Epidermal melanocyte (primary cell): ENCODE measurements around the gene KDM4B.

ENCODE experiments used
- DNase-seq: peaks from one replicate; pipeline ENCODE4 v3.0.0; 2011; ENCODE audit warnings: low spot score; ENCODE audit not compliant: insufficient read length

The KDM4B gene

DNA sequence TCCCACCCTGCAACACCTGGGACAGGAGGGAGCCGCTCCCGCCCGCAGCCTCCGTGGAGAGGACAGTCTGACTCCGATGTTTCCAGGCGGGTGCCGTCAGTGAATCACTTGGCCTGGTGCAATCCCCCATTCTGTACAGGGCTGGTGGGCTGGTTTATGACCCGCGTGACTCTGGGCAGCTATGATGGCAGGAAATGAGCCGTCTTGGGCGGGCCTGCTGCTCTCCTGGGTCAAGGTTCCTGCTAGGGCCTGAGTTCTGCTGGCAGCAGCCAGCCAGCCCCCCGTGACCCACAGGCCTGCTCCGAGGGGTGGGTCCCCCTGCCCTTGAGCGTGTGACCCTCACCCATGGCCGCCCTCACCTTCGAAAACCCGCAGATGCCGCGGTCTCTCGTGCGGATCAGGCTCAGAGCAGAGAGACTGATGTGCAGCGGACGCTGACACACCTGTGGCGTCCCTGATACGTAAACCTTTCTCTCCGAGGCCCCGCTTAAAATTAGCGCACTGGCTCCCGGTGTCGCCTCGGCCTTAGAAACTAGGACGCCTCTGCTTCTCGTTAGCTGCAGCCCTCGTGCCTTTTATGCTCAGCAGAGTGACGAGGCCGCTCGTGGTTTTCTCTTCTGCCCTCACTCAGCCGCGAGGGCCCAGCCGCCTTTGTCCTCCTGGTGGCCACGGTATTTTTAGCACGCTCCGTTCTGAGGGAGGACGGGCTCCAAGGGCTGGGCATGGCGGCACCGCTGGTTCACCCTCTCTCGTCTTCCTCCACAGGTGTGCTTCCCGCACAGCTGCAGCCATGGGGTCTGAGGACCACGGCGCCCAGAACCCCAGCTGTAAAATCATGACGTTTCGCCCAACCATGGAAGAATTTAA, 63.4 kb downstream of the KDM4B start:
- no peak for DNase-seq

DNA sequence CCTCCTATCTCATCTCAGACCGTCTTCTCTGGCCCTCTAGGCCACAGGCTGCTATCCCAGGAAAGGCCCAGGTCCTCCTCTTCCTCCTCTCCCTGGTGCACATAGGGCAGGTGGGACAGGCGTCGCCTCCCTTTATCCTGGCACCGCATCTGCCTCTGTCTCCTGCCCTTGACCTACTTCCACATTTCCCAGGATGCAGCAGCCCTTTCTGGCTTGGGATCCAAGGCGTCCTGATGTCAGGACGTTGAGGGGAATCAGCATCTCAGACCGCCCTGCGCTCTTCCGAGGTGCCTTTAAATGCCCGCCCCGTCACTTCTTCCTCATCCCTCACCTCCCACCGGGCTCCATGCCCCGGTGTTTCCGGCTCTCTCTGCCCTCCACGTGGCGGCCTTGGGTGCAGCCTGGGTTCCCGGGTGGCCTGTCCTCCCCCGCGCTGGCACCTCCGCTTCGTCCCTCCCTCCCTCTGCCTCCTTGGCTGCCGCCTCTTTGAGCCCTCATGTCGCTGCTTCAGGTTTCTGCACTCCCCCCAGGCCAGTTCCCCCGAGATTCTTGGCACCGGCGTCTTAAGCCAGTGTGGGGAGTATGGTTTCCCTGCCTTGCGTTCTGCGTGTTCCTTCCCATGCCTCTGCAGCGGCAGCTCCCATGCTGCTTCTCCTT, 66.3 kb downstream of the KDM4B start:
- DNase-seq, result no peak

DNA sequence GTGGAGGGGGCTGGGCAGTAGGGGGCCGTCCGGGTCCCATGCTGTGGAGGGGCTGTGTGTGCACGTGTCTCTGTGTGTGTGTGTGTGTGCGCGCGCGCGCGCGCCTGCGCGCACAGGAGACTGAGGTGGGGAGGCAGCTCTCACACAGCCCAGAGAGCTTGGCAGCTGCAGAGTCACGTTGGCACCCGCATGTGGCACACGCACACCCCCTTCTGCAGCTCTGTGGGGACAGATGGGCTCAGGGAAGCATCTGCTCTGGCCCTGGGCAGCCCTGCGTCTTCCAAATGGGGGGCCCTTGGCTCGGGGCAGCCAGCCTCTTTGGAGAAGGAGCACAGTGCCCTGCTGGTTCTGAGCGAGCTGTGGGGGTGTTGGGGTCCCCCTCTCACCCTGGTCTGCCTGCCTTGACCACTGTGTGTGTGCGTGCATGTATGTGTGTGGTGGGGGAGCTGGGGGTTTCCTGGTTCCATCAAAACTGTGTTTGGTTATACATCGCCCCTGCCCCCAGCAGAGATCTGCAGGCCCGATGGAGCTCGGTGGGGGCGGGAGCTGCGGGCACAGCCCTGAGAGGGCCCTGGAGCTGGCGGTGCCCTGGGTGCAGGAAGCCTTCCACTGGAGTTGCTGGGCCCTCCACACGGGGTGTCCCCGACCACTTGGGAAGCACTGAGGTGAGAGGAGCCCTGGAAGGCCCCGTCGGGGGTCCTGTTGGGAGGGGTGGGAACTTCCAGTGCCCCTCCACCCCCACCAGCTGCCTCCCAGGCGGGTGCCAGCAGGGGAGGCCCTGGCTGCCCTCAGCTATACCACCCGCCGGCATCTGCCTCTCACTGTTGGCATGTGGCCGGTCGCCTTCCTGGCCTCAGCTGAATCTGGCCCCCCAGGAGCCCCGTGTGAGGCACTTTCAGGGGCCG, 67.1 kb downstream of the KDM4B start:
- no peak for DNase-seq

DNA sequence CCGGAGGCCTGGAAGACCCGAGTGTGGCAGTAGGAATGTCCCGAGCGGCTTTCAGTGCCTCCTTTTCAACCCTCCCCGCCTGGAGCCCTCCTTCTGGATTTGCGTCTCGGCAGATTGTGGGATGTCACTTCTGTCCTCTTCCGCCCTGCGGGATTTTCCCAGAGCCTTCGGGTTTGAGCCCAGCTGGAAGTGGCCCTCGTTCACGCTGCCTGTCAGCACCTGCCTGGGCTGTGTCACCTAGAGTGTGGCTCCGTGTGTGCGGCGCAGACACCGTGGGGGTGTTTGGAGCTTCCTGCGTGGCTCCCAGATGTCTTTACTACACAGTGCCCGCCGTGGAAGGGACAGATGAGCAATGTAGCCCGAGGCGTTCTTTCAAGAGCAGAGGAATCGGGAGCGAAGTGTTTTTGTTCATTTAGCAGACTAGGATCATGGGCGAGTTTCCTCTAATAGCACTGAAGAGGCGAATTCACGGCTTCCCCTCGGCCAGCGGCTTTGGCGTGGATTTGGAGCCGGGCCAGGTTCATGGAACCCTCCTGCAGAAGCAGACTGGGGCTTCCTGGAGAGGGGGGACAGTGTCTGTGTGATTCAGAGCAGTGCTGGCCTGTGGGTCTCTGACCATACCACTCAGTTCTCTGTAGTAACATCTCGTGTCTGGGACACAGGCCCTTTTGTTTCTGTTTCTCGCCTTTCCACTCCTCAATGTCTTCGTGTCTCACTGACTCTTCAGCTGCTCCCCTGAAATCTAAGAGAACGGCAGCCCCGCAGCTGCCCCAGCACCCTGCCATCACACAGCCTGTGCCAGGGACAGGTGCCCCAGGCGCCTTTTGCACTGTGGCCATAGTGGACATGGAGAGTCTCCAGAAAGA, 68.0 kb downstream of the KDM4B start:
- peak; percentile 81 for DNase-seq

DNA sequence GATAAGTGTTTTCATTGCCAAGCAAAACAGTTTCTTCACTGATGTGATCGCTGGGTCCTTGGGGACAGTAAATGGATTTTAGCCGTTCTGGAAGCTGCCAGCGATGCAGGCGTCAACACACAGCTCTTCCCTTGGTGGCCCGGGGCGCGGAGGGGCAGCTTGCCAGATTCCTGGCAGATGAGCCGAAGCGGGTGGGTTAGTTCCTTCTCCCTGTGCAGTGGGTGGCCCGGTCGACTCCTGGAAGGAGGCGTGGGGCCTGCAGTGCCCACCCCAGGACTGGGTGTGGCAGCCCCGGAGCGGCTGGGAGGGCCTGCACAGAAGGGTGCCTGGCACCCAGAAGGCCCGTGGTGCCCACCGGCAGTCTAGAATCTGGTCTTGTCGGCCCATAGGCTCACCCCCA, 69.0 kb downstream of the KDM4B start:
- DNase-seq, result no peak

DNA sequence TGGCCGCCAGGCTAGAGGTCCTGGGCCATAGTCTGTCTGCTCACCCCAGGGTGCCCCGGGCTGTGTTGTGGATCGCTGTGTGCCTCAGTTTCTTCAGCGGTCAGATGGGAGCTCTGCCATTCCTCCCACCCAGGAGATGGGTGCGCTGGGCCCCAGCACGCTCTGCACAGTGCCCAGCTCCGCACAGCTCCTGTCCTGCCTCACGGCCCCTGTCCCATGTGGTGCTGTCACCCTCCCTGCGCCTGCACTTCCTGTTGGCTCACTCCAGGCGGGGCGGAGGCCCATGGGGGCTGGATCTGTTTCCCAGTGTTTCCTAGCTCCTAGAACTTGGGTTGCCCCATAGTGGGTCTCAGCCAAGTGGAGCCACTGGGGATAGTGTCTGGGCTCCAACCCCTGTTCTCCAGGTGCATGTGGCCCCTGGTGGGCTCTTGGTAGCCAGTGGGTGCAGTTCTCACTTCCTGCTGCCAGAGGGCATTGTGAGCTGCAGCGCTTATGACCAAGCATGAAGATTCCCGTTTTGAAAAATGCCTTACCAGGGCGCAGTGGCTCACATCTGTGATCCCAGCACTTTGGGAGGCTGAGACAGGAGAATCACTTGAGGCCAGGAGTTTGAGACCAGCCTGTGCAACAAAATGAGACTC, 69.8 kb downstream of the KDM4B start:
- DNase-seq, result no peak

DNA sequence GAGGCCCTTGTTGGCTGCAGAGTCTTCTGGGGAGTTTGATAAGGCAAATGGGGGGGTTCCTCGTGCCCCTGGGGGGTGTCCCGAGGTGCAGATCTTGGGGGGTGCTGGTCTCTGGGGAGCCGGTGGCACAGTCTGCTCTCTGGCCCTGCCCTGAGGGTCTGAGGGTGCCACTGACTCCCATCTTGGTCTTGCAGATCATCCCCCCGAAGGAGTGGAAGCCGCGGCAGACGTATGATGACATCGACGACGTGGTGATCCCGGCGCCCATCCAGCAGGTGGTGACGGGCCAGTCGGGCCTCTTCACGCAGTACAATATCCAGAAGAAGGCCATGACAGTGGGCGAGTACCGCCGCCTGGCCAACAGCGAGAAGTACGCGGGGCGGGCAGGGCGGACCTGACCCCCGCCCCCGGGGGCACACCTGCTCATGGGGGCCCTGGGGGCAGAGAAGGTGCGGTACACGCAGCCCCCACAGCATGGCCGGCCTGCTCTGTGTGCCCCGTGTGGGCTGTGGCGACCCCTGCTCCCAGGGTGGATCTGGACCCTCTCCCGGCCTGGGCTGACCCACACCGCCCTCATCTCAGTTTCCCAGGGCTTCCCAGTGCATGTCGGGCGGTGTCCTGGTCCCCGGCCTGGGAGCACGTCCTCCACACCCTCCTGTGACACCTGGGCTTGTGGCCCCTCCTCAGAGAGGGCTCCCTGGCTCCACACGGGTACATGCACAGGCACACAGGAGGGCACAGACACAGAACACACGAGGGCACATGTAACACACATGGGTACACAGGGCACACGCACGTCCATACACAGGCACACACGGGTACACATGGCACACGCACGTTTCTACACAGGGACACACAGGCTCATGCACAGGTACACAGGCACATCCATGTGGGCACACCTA, 71.0 kb downstream of the KDM4B start:
- no peak for DNase-seq

DNA sequence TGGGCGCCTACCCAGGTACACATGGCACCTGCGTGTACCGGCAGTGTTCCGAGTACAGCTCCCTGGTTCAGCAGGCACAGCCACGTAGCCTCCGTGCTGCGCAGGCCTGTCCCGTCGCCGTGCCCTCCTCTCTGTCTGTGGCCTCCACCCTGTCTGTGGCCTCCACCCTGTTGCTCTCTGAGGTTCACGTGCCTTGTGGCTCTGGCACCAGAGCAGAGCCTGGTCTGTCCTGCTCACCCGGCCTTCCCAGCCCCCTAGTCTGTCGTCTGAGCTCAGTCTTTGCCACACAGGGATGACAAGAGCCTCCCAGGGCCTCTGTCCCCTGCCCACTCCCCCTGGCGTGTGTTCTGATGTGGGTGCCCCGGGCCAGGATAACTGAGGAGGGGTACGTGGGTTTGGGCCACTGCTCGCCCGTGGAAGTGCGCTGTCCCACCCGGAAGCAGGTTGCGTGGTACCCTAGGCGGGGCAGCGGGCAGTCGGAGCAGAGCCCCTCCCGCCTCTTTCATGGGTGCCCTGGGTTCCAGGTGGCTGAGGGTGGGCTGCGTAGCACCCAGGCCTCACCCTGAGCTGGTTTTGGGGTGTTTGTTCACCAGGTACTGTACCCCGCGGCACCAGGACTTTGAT, 71.7 kb downstream of the KDM4B start:
- no peak for DNase-seq

DNA sequence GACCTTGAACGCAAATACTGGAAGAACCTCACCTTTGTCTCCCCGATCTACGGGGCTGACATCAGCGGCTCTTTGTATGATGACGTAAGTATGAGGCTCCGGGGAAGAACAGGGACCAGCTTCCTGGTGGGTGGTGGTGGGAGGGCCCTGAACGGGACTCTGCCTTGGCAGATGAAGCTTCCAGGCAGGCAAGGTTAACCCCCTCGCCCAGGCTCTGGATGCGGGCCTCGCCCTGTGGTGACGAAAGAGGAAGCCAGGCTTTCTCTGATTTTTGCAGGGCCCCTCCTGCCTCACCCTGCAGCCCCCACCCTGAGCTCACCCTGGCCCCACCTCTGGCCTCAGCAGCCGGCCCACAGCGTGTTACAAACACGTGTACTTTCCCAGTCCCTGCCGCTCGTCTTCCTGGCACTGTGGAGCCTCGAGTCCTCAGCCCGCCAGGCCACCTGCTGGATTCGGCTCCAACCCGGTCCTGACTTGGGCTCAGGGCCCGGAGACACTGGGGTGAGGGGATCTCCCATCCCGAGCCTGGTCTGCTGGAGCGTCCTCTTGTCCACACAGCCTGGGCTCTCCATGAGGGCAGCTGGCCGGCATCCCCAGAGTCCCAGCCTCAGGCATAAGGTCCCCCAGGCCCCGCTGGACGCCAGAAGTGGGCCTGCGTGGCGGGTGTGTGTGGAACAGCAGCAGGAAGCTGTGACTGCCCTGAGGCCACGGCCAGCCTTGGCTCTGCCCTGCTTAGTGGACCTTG, 72.4 kb downstream of the KDM4B start:
- DNase-seq, result no peak

DNA sequence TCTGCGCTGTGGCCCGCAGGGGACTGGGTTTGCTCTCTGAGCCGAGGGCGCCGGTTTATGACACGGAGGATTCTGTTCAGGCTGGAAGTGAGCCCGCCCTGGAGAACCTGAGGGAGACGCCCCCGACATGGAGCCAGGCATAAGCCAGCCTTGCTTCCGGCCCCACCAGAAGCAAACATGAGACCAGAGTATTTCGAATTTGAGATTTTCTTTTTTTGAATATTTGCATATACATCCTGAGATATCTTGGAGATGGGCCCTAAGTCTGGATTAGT, 72.9 kb downstream of the KDM4B start:
- DNase-seq, result no peak

DNA sequence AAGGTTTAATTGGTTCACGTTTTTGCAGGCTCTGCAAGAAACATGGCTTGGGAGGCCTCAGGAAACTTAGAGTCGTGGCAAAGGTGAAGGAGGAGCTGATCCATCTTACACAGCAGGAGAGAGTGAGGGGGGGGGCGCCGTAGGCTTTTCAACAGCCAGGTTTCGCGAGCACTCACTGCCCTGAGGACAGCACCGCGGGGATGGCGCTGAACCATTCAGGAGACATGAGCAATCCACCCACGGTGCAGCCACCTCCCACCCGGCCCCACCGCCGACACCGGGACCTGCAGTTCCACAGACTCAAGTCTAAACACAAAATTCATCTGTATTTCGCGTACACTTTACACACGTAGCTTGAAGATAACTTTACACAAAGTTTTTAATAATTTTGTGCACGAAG, 73.6 kb downstream of the KDM4B start:
- DNase-seq, result no peak

DNA sequence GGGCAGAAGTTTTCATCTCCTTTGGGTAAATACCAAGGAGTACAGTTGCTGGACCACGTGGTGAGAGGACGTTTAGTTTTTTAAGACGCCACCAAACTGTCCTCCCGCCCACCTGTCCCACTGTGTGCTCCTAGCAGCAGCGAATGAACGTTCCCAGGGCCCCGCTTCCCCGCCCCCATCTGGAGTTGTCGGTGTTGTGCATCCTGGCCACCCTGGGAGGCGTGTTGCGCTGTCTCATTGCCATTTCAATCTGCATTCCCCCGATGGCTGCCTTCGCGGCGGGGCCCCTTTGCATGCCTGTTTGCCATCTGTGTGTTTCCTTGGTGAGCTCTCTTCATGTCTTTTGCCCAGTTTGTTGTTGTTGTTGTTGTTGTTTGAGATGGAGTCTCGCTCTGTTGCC, 76.1 kb downstream of the KDM4B start:
- no peak for DNase-seq

DNA sequence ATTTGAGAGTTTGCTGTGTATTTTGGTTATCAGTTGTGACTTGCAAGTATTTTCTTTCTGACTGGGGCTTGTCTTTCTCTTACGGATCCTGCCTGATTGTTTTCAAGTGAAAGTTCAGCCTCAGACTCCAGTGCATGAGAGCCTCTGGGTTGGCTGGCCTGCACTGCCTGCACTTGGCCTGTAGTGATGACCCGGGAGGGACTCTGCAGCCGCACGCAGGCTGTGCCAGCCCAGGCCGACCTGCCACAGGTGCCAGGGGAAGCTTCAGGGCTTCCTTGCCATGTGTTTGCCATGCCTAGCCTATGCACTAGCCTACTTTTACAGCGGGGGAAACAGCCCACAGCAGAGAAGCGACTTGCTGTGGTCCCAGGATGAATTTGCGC, 77.0 kb downstream of the KDM4B start:
- DNase-seq, result no peak

DNA sequence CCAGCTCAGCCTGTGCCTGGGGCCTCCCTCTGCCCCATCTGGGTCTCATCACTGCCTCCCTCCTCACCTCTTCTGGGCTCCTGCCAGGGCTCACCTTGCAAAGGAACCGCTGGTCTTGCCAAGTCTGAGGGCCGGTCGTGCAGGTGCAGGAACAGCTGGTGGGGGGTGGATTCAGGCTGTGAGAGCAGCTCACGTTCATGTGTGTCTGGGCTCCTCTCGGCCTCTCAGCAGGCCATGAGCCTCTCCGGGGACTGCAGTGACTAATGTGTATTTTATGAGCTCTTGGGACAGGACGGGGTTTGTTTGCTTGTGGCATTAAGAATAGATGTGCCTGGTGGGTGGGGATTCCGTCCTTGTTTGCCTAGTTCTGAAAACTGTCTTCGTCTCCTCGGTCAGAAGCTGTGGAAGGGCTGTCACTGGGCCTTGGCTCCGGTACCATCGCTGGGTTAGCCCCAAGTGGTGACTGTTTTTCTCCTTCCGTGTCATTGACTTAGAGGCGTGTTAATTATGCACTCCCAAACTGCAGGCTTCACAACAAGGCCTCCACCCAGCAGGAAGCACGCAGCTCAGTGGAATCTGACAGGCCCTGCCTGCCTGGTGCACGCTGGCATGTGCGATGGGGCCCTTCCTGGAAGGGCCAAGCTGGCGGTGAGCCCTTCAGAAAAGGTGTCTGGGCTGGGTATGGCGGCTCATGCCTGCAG, 77.6 kb downstream of the KDM4B start:
- DNase-seq, result no peak

DNA sequence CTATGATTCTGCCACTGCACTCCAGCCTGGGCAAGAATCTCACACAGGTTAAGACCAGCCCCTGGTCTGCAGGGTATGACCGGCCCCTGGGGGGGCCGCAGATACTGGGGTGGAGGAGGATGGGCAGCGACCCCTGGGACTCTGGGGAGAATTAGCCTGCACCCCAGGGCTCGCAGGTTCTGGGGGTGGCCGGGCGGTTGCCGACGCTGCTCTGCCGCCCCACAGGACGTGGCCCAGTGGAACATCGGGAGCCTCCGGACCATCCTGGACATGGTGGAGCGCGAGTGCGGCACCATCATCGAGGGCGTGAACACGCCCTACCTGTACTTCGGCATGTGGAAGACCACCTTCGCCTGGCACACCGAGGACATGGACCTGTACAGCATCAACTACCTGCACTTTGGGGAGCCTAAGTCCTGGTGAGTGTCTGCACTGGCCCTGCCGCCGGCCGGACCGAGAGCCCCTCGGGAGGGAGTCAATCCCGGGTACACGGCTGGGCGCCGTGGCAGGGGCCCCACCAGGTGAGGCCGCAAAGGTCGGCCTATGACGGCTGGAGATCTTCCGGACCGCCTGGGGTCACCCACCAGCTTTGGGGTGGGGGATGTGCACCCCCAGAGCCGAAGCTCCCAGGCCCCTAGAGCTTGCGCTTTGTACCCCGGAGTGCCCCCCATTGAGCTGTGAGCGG, 78.5 kb downstream of the KDM4B start:
- no peak for DNase-seq

DNA sequence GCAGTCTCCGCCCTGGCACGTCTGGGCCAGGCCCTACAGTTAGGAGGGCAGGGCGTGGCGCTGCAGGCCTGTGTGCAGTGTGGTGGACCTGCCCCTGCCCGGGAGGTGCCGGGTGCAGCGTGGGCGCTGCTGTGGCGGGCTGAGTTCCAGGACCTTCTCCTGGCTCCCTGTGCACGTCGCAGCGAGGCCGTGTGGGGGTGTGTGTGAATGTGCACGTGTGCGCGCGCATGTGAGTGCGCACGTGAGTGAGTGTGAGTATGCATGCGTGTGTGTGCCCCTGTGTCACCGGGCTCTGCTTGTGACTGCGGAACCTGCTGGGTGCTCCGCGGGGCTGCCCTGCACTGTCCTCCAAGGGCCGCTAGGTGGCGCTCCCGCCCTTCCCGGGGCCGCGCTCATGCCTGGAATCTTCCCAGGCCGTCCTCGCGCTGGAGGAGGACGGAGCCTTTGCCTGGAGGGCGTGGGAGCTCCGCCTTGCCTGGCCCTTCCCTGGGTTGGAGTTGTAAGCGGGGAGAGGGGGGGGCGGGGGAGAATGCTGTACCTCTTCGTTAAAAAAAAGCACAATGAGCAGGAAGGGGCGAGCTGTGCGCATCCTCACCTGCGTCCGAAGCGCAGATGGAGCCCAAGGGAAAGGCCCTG, 79.3 kb downstream of the KDM4B start:
- peak; percentile 91 for DNase-seq
